Kidney capillary endothelial cell (primary cell): ENCODE data around the gene SYT8.

ENCODE experiments used
- DNase-seq: peaks from one replicate; pipeline ENCODE4 v3.0.0-alpha.2; 2018; ENCODE audit warnings: low spot score

The SYT8 gene

DNA sequence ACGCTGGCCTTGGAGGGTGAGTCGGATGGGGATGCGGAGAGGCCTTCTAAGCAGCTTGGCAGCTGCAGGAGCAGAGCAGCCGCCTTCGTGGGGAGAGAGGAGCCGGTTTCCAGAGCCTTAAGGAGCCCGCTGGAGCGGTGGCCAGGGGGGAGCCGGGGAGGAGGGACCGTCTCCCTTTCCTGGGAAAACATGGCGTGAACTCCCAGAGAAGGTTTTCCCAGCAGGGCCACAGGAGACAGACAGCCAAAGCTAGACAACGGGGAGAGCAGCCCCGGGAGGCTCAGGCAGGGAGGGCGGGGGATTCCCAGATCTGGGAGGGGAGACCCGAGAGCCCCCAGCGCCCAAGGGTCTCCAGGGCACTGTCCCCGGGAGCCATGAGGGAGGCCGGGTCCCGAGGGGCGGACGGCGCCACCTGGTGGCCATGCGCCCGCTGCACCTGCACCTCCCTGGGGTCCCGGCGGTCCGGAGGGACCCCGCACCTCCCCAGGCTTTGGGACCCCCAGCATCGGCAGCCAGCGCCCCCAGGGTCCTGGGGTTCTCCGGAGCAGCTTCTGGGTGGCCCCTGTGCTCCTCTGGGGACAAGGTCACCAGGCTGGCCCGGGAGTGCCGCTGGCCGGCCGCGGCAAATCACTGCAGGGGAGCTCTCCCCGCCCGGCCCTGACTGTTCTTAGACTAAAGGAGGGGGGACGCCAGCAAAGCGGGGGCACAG, 2.4 kb upstream of the SYT8 start:
- peak; percentile 25 for DNase-seq

GRCh38 chr11:1832920-1833295, 1.9 kb upstream of the SYT8 start:
- no peak for DNase-seq

DNA sequence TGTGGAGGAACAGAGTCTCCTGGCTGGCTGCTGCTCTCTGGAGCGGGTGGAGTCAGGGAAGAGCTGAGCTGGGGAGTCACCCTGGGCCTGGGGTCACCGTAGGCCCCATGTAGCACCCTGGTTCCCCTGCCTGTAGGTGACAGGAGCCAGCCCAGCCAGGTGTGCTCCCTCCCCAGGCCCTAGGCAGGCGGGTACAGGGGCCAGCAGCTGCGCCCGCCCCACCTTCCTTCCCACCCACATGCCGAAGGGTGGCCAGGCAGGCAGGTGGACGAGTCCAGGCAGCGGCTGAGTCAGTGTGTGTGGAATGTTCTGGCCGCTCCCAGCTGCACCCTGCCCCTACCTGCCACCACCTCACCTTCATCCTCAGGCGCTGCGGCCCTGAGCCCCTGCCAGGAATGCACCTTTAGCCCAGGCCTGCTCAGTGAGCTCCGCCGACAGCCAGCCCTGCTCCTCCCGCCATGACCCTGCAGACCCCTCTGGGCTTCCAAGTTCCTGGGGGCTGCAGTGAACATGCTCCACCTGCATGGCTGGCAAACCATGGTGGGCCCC, 654 bp upstream of the SYT8 start:
- no peak for DNase-seq

- DNase-seq = no peak
Observed at GRCh38 chr11:1835671-1836010, 851 bp downstream of the SYT8 start.

DNA sequence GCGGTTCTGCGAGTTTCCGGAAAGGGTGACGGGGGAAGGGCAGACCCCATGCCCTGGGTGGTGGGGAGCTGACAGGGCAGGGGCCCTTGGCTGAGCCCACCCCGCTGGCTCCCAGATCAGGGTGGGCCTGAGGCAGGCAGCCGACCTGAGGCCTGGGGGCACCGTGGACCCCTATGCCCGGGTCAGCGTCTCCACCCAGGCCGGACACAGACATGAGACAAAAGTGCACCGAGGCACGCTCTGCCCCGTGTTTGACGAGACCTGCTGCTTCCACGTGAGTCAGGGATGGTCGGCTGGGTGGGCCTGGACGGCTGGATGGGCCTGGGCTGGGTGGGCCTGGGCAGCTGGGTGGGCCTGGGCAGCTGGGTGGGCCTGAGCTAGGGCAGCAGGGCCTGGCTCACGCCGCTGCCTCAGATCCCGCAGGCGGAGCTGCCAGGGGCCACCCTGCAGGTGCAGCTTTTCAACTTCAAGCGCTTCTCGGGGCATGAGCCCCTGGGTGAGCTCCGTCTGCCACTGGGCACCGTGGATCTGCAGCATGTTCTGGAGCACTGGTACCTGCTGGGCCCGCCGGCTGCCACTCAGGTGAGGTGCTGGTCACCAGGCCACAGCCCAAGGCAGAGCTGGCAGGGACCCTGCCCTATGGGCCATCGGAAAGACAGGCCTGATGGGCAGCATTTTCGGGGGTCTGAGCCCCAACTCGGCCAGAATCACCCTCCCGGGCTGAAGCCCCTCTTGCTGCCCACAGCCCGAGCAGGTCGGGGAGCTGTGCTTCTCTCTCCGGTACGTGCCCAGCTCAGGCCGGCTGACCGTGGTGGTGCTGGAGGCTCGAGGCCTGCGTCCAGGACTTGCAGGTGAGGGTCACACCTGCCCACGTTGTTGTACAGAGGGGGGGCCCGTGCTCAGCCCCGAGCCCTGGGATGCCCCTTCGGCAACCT, 1.5 kb downstream of the SYT8 start:
- DNase-seq = no peak

DNA sequence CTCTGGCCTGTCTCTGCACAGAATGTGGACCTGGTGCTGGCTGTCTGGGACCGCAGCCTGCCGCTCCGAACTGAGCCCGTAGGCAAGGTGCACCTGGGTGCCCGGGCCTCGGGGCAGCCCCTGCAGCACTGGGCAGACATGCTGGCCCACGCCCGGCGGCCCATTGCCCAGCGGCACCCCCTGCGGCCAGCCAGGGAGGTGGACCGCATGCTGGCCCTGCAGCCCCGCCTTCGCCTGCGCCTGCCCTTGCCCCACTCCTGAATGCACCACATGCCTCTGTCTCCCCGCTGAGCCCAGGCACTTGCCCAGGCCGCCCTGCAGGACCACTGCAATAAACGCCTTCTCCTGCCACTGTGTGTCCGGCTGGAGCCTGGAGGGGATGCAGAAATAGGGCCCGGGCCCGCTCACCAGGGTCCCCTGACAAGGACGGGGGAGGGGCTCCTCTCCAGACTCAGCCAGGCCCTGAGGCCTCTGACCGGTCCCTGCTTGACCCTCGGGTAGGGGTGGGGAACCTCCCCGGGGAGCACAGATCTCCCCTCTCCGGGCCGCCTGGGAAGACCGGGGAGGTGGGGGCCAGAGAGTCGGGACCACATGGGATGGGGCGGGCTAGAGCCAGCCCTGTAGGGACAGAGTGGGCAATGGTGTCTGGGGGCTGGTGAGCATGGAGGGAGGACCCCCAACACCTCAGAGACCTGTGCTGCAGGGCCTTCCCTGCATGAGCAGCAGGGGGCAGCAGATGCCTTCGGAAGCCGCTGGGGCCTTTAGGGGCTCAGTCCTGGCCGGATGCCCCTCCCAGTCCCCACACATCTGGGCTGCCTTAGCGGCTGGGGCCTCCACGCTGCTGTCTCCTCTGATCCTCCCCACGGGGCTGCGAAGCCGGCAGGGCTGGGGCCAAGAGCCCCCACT, 2.6 kb downstream of the SYT8 start:
- DNase-seq = peak; percentile 20

- no peak for DNase-seq
Observed at GRCh38 chr11:1838077-1838425, 3.3 kb downstream of the SYT8 start.

GRCh38 chr11:1838426-1839144, 3.8 kb downstream of the SYT8 start, which contains the start of gene TNNI2:
TNNI2 (plus strand) TSS chr11:1838981; CDS start chr11:1839697, 716 bp downstream.
- DNase-seq = no peak

- no peak for DNase-seq
Observed at GRCh38 chr11:1839204-1839923, 4.6 kb downstream of the SYT8 start.

DNA sequence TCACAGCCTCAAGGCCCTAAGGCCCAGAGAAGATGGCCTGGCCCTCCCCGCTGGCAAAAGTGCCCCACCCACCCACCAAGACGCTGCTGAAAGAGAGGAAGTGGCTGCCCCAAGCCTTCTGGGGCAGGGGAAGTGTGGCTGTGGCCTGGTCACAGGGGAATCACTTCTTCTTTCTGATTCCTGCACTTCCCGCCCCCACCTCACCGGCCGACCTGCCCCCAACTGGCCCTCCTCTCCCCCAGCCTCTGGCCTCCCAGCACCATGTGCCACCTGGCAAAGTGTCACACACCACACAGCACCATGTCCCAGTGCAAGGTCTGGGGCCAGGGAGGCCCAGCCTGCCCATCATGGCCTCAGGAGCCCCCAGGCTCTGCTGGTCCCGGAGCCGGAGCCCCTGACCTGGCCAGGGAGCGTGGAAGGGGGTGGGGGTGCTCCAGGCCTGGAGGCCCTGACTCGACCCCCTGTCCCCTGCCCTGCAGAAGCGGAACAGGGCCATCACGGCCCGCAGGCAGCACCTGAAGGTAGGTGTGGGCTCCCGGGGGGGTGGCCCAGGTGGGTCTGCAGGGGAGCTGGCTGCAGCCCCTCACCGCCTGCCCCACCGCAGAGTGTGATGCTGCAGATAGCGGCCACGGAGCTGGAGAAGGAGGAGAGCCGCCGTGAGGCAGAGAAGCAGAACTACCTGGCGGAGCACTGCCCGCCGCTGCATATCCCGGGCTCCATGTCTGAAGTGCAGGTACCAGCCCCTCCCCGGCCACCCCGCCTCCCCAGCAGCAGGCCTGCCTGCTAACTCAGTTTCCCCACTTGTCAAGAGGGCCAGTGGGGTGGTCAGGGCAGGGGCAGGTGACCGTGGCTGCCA, 5.4 kb downstream of the SYT8 start:
- no peak for DNase-seq

DNA sequence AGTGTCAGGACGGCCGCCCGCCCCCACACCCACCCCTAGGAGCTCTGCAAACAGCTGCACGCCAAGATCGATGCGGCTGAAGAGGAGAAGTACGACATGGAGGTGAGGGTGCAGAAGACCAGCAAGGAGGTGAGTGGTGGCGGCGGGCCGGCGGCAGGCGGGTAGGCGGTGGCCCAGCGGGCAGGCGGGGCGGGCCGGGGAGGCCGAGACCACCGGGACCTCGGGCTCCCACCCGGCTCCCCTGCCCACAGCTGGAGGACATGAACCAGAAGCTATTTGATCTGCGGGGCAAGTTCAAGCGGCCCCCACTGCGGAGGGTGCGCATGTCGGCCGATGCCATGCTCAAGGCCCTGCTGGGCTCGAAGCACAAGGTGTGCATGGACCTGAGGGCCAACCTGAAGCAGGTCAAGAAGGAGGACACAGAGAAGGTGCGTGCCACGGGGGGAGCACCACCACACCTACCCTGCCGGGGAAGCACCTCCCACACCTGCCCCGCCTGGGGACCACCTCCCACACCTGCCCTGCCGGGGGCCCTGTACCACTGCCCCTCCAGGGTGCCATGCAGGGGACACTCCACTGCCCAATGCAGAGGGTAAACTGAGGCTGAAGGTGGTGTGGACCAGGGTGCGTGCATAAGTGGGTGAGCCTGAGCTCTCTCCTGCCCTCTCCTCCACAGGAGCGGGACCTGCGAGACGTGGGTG, 6.1 kb downstream of the SYT8 start:
- DNase-seq = no peak

GRCh38 chr11:1841511-1842148, 6.8 kb downstream of the SYT8 start:
- no peak for DNase-seq

- no peak for DNase-seq
Observed at GRCh38 chr11:1842149-1843097, 7.6 kb downstream of the SYT8 start.

- DNase-seq = no peak
Observed at GRCh38 chr11:1843098-1843473, 8.3 kb downstream of the SYT8 start.

GRCh38 chr11:1843796-1844195, 9.0 kb downstream of the SYT8 start:
- no peak for DNase-seq

- DNase-seq = peak; percentile 16
Observed at GRCh38 chr11:1844221-1845094, 9.7 kb downstream of the SYT8 start.

DNA sequence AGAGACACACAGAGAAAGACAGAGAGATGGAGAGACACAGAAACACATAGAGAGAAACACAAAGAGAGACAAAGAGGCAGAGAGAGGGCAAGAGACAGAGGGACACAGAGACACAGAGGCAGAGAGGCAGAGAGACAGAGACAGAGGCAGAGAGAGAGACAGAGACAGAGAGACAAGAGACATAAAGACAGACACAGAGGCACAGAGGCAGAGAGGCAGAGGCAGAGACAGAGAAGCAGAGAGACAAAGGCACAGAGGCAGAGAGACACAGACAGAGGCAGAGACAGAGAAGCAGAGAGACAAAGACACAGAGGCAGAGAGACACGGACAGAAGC, 10.3 kb downstream of the SYT8 start:
- no peak for DNase-seq
